Cardiac fibroblast (primary cell): ENCODE data around the gene MRPS10.

ENCODE experiments used
- DNase-seq, 2 donors: peaks; one replicate each; pipeline versions ENCODE4 v3.0.0 to v3.0.0-alpha.2; 2010; ENCODE audit warnings: low read depth in 2 of 2
- H3K4me3 ChIP-seq, 2 donors: replicated peaks in 1 of 2; 1 replicate in 1 of 2; 2 replicates in 1 of 2; pipeline ENCODE4 v1.5.1; 2011; ENCODE audit warnings: low read depth in 2 of 2, low read length in 2 of 2, mild to moderate bottlenecking in 2 of 2, moderate library complexity in 1 of 2
- TF ChIP-seq, protein P1 (sequence below): IDR thresholded peaks from one replicate; pipeline ENCODE4 v1.5.1; 2011; ENCODE audit warnings: low read depth, mild to moderate bottlenecking, low read length, inconsistent platforms

Gene MRPS10

GRCh38 chr6:42162384-42162783 lies 55.3 kb downstream of the MRPS10 start:
- TF ChIP-seq, protein P1, sequence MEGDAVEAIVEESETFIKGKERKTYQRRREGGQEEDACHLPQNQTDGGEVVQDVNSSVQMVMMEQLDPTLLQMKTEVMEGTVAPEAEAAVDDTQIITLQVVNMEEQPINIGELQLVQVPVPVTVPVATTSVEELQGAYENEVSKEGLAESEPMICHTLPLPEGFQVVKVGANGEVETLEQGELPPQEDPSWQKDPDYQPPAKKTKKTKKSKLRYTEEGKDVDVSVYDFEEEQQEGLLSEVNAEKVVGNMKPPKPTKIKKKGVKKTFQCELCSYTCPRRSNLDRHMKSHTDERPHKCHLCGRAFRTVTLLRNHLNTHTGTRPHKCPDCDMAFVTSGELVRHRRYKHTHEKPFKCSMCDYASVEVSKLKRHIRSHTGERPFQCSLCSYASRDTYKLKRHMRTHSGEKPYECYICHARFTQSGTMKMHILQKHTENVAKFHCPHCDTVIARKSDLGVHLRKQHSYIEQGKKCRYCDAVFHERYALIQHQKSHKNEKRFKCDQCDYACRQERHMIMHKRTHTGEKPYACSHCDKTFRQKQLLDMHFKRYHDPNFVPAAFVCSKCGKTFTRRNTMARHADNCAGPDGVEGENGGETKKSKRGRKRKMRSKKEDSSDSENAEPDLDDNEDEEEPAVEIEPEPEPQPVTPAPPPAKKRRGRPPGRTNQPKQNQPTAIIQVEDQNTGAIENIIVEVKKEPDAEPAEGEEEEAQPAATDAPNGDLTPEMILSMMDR: no peak
- no peak overlapping the region for H3K4me3 ChIP-seq
- DNase-seq: no peak

DNA sequence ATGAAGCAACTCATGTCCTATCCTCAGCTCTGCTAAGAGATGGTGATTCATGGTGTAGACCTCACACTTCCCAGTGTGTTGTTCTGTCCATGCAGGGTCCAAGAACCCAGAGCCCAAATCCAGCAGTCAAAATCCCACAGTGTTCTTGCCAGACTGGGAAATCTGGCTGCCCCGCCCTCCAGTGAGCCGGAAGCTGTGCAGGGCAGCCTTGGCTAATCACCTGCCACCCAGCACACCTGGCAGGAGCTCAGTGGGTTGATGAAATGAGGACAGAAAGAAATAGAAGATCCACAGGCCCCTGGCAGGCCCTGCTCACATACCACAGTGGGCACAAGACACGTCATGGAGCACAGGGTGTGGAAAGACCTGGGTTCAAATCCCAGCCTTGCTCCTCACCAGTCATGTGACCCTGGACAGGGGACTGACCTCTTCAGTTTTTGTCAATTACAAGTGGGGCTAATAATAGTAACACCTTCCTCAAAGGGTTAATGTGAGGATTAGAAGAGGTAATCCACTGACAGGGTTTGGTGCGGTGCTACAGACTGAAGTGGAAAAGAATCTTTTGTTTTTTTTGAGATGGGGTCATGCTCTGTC lies 58.1 kb downstream of the MRPS10 start:
- no peak overlapping the region for H3K4me3 ChIP-seq
- TF ChIP-seq, protein P1: no peak
- DNase-seq: no peak

- no peak for DNase-seq
- TF ChIP-seq, protein P1: no peak
- no peak overlapping the region for H3K4me3 ChIP-seq
These were observed 59.0 kb downstream of the MRPS10 start for GRCh38 chr6:42158631-42159030.

GRCh38 chr6:42158011-42158410 lies 59.6 kb downstream of the MRPS10 start:
- H3K4me3 ChIP-seq: no peak overlapping the region
- TF ChIP-seq, protein P1: no peak
- DNase-seq: no peak
